Nephron (organoid): ENCODE data around the gene ATG9B.
A peak's percentile ranks its signal among the peaks of the same experiment; 100 is the strongest.

Experiments used
- H3K27ac Mint-ChIP-seq, 3 experiments: 2 replicates each; pipeline ENCODE4 v1.8.0; 2020; ENCODE audit warnings: mixed read lengths in 3 of 3, mild to moderate bottlenecking in 2 of 3, moderate library complexity in 1 of 3
- H3K27me3 Mint-ChIP-seq: 2 replicates; pipeline ENCODE4 v1.8.0; 2021; ENCODE audit warnings: low read depth, mild to moderate bottlenecking, moderate library complexity, mixed read lengths
- H3K36me3 Mint-ChIP-seq: 2 replicates; pipeline ENCODE4 v1.8.0; 2020; ENCODE audit warnings: low read depth, mixed read lengths
- H3K4me1 Mint-ChIP-seq: 2 replicates; pipeline ENCODE4 v1.8.0; 2020; ENCODE audit warnings: mixed read lengths
- H3K4me3 Mint-ChIP-seq, 3 experiments: 2 replicates each; pipeline ENCODE4 v1.8.0; 2020; ENCODE audit warnings: mild to moderate bottlenecking in 3 of 3, mixed read lengths in 3 of 3, moderate library complexity in 2 of 3
- H3K9me3 Mint-ChIP-seq: 2 replicates; pipeline ENCODE4 v1.8.0; 2020; ENCODE audit warnings: mixed read lengths
- TF ChIP-seq, protein P1 (sequence below), 3 experiments: fragments of 200-600 bp; sonication (generic); IDR thresholded peaks; one replicate each; pipeline ENCODE4 v1.5.0; 2021; ENCODE audit warnings: antibody characterized with exemption in 3 of 3; ENCODE audit not compliant: unreplicated experiment in 3 of 3

ATG9B gene

DNA sequence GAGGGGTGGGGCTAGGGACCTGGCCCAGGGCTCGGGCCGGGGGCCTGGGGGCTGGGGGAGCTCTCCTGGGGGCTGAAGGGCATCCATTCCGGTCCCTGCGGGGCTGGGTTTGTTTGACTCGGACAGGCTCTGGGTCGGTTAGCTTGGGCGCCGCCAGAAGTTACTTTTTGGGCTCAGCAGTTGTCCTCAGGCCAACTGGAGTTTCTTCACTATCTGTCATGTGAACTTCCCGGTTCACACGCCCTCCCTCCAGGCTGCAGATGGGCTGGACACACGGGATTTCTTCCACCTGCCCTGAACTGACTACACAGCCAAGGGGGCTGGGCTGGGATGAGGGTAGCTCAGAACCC is 38.9 kb upstream of the ATG9B start:
- Mint-ChIP-seq H3K4me1 (peaks cover 38% of the 10 kb centered on the region), H3K9me3 (no peaks in the 10 kb centered on the region), H3K4me3 (peak overlapping the region; percentile 63 to 74 (median 69)), H3K27me3 (no peaks in the 10 kb centered on the region), H3K36me3 (peaks cover 15% of the 10 kb centered on the region), H3K27ac (peak overlapping the region in 2 of 3 experiments; percentile 8 to 74)
- TF ChIP-seq, protein P1, sequence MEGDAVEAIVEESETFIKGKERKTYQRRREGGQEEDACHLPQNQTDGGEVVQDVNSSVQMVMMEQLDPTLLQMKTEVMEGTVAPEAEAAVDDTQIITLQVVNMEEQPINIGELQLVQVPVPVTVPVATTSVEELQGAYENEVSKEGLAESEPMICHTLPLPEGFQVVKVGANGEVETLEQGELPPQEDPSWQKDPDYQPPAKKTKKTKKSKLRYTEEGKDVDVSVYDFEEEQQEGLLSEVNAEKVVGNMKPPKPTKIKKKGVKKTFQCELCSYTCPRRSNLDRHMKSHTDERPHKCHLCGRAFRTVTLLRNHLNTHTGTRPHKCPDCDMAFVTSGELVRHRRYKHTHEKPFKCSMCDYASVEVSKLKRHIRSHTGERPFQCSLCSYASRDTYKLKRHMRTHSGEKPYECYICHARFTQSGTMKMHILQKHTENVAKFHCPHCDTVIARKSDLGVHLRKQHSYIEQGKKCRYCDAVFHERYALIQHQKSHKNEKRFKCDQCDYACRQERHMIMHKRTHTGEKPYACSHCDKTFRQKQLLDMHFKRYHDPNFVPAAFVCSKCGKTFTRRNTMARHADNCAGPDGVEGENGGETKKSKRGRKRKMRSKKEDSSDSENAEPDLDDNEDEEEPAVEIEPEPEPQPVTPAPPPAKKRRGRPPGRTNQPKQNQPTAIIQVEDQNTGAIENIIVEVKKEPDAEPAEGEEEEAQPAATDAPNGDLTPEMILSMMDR (IDR thresholded peaks at IDR 0.05; ENCODE audit: unreplicated experiment in 3 of 3) = no peak

- H3K36me3 Mint-ChIP-seq = peaks cover 10% of the 10 kb centered on the region
- H3K27me3 Mint-ChIP-seq = no peaks in the 10 kb centered on the region
- peak overlapping the region in 1 of 3 experiments; percentile 74 for H3K27ac Mint-ChIP-seq
- peak overlapping the region; percentile 30 to 95 (median 47) for H3K4me3 Mint-ChIP-seq
- H3K9me3 Mint-ChIP-seq = no peaks in the 10 kb centered on the region
- TF ChIP-seq, protein P1 (IDR thresholded peaks at IDR 0.05; ENCODE audit: unreplicated experiment in 3 of 3) = no peak
- H3K4me1 Mint-ChIP-seq = peaks cover 33% of the 10 kb centered on the region
Measured at GRCh38 chr7:151062399-151063211, 38.3 kb upstream of the ATG9B start.

GRCh38 chr7:151062111-151062398 is 37.8 kb upstream of the ATG9B start:
- H3K4me3 Mint-ChIP-seq = peak overlapping the region; percentile 92 to 95 (median 94)
- peaks cover 36% of the 10 kb centered on the region for H3K4me1 Mint-ChIP-seq
- TF ChIP-seq, protein P1 (IDR thresholded peaks at IDR 0.05; ENCODE audit: unreplicated experiment in 3 of 3) = no peak
- H3K27ac Mint-ChIP-seq = peak overlapping the region in 2 of 3 experiments; percentile 76 to 82
- H3K36me3 Mint-ChIP-seq = peaks cover 10% of the 10 kb centered on the region
- H3K27me3 Mint-ChIP-seq = peaks cover 5% of the 10 kb centered on the region
- no peaks in the 10 kb centered on the region for H3K9me3 Mint-ChIP-seq

DNA sequence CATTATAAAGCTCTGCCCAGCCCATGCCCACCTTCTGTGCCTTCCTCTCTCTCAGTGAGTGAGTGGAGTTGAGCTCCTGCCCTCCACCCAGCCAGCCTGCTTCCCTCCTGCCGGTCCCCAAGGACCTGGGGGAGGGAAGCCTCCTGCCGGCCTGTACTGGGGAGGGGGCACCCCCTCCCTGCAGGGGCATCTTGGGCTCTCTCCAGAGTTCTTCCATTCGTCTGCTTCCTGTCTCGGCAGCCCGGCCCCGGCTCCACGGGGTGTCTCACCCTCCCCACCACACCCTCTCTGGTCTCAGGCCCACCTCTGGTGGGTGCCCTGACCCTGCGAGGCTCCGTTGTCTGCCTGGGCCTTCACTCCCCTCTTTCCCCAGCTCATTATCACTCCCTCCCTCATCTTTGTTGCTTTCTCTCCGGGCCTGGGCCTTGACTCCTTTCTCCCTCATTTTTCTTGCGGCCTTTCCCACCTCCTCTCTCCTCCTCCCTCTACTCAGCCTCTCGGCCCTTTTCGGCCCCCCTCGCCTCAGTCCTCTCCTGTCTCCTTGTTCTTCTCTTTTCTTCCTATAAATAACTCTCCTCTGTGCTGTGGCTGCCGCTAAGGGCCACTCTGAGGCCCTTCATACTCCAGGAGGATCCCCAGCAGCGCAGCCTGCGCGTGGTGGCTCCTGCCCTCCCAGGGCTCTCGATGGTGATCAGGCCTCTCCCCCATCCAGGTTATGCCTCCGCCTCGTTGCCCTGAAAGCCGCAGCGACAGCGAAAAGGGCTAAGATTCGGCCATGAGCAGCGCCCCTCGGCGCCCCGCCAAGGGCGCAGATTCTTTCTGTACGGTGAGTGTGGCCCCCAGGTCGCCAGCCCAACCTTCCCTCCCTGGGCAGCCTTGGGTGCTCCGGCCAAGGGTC is 37.2 kb upstream of the ATG9B start:
- TF ChIP-seq, protein P1 (IDR thresholded peaks at IDR 0.05; ENCODE audit: unreplicated experiment in 3 of 3) = no peak

GRCh38 chr7:151060416-151061212 is 36.3 kb upstream of the ATG9B start:
- peaks cover 10% of the 10 kb centered on the region for H3K36me3 Mint-ChIP-seq
- H3K27ac Mint-ChIP-seq = peak overlapping the region; percentile 72 to 82 (median 76)
- peaks cover 45% of the 10 kb centered on the region for H3K4me1 Mint-ChIP-seq
- H3K27me3 Mint-ChIP-seq = peaks cover 12% of the 10 kb centered on the region
- TF ChIP-seq, protein P1 (IDR thresholded peaks at IDR 0.05; ENCODE audit: unreplicated experiment in 3 of 3) = no peak
- H3K4me3 Mint-ChIP-seq = peak overlapping the region; percentile 92 to 95 (median 94)
- no peaks in the 10 kb centered on the region for H3K9me3 Mint-ChIP-seq

More for the DNA sequence above, 37.2 kb upstream of the ATG9B start:
- peaks cover 41% of the 10 kb centered on the region for H3K4me1 Mint-ChIP-seq
- peaks cover 11% of the 10 kb centered on the region for H3K27me3 Mint-ChIP-seq
- H3K9me3 Mint-ChIP-seq = no peaks in the 10 kb centered on the region
- H3K4me3 Mint-ChIP-seq = peak overlapping the region; percentile 92 to 95 (median 94)
- peak overlapping the region; percentile 76 to 87 (median 82) for H3K27ac Mint-ChIP-seq
- peaks cover 10% of the 10 kb centered on the region for H3K36me3 Mint-ChIP-seq
